Psoas muscle (tissue), 8 donors: ENCODE results near the gene FANCC. TPM values are rescaled to one million over a fixed set of nuclear protein-coding genes. Genes with fewer than 3 reads are reported as not detected.

Experiments
- ATAC-seq, 4 donors: fragments of 200-7000 bp; cut with Tn5 transposase; one replicate each; pipeline ENCODE4 v1.9.1; 2020; ENCODE audit warnings: moderate library complexity in 3 of 4, mild to moderate bottlenecking in 2 of 4
- DNase-seq, 2 donors: peaks; one replicate each; pipeline ENCODE4 v3.0.0-alpha.2; 2020
- H3K27ac ChIP-seq: fragments of 200-600 bp; one replicate; pipeline ENCODE4 v1.8.0; 2022
- H3K27me3 ChIP-seq, 3 donors: fragments of 200-600 bp in 1 of 3; one replicate each; pipeline versions ENCODE4 v1.6.1 to v1.8.0; 2013 to 2022; ENCODE audit warnings: low read length in 2 of 3, mild to moderate bottlenecking in 2 of 3, moderate library complexity in 1 of 3; ENCODE audit not compliant: insufficient read depth in 3 of 3
- H3K36me3 ChIP-seq, 2 donors: fragments of 200-600 bp in 1 of 2; one replicate each; pipeline versions ENCODE4 v1.6.1 to v1.8.0; 2013 to 2022; ENCODE audit warnings: low read depth in 1 of 2, mild to moderate bottlenecking in 1 of 2, moderate library complexity in 1 of 2; ENCODE audit not compliant: insufficient read depth in 1 of 2
- H3K4me1 ChIP-seq: fragments of 200-600 bp; one replicate; pipeline ENCODE4 v1.8.0; 2022
- H3K4me3 ChIP-seq: fragments of 200-600 bp; one replicate; pipeline ENCODE4 v1.8.0; 2022; ENCODE audit warnings: mild to moderate bottlenecking
- H3K9me3 ChIP-seq: fragments of 200-600 bp; one replicate; pipeline ENCODE4 v1.8.0; 2022
- CTCF ChIP-seq: fragments of 200-600 bp; IDR thresholded peaks from one replicate; pipeline ENCODE4 v1.8.0; 2022; ENCODE audit warnings: antibody characterized with exemption
- WGBS, 3 donors: extraction: QIAGEN DNeasy Blood & Tissue Kit; methylation state at CpG; one replicate each; pipeline versions ENCODE4 v1.1.6 to v1.1.7; 2013; 5-methylcytosine and 5-hydroxymethylcytosine counted together
- intact Hi-C, 2 donors: fragments of 100-400 bp; cut with DNase I; formaldehyde crosslinking; loops; one replicate each; pipeline versions ENCODE4 v1.11.0 to v1.14.2; 2022
- polyA plus RNA-seq, 3 donors: library from polyadenylated mRNA; stranded (reverse); fragments of 200-250 nt; gene quantifications; one replicate each; pipeline ENCODE4 v1.2.3, GENCODE V29; 2013
- total RNA-seq, 4 donors: library from RNA; stranded (reverse); fragmentation: NEBNext Ultra II Directional in 2 of 4; extraction: Animal tissue kit (Norgen Biotek cat#: 25700) in 2 of 4; gene quantifications; one replicate each; pipeline versions ENCODE4 v1.2.1 to v1.2.4, GENCODE V29; 2021 to 2023
- donor health status: healthy with polysubstance abuse.
- donor health status: DM: no; HTN: no; CAD: no; lungs with moderate emphysema.
- donor health status: Bipolar disorder and iron deficiency.
- donor health status: healthy.
- donor health status: DM: yes; HTN: yes; CAD: no.
- donor health status: DM: no; HTN: no; CAD: no.
- donor health status: DM: no; HTN: no; CAD: no.
- donor health status: DM: yes; HTN: yes; CAD: no.

Gene FANCC
- total and polyA plus RNA-seq, 7 donors: 2.1 to 5.2 (median 3.6) TPM

GRCh38 chr9:95118596-95118995, 198.9 kb downstream of the FANCC start:
- no peak for TF ChIP-seq CTCF
- DNase-seq (no peak), ATAC-seq (no peak)
- H3K36me3 ChIP-seq: no peaks in the 10 kb centered on the region
- no peaks in the 10 kb centered on the region for H3K27me3 ChIP-seq
- H3K4me3 ChIP-seq: no peak overlapping the region
- intact Hi-C loops: no loop called here
- no peaks in the 10 kb centered on the region for H3K9me3 ChIP-seq
- WGBS, 3 donors: 63 to 78% (median 75%) methylated on average over 4 of the region's 4 CpGs
- no peak overlapping the region for H3K27ac ChIP-seq
- no peaks in the 10 kb centered on the region for H3K4me1 ChIP-seq

- H3K9me3 ChIP-seq: no peaks in the 10 kb centered on the region
- intact Hi-C loops: no loop called here
- 17 to 43% (median 24%) methylated on average over 1 of the region's 1 CpG for WGBS, 3 donors
- no peak overlapping the region for H3K27ac ChIP-seq
- H3K4me1 ChIP-seq: no peaks in the 10 kb centered on the region
- DNase-seq (no peak), ATAC-seq (no peak)
- H3K4me3 ChIP-seq: no peak overlapping the region
- H3K27me3 ChIP-seq: no peaks in the 10 kb centered on the region
- peaks cover 2 to 14% of the 10 kb centered on the region in 2 donors for H3K36me3 ChIP-seq
- no peak for TF ChIP-seq CTCF
Measured at GRCh38 chr9:95116808-95117204, 200.7 kb downstream of the FANCC start.

DNA sequence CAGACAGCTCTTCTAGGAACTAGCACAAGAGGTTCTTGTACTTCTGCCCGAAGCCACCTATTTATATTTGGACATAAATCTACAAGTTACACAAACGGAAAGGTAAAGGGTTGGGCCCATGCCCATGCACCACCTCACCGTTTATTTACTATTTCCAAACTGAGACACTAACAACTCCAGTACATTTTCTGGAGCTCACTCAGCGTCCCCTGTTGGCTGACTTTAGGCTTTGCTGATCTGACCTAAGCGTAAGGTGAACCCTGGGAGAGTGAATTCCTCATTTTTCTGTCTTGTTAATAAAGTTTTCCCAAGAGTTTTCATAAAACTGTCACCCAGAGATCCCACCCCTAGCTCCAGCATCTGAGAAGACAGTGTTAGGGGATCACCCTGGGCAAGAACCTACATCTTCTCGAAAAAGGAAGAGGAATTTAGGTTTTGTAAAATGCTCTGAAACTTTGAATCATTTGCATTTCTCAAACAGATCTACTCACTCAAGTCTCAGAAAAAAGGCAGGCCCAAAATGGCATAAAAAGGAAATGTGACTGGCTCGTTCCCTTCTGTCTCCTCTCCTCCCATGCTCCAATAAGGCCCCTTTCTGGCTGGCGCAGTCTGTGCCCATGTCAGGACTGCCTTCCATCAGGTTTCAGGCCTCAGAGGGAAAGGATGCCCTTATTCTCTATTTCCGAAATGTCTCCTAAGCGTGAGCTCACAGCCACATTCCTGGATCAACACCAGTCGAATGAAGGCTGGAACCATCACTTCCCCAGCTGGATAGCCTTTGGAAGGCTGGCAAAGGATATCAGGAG, 201.3 kb downstream of the FANCC start:
- TF ChIP-seq CTCF: peak; percentile 29
- WGBS, 3 donors: 57 to 74% (median 60%) methylated on average over 11 of the region's 11 CpGs
- H3K27ac ChIP-seq: no peak overlapping the region
- intact Hi-C loops: no loop called here
- no peaks in the 10 kb centered on the region for H3K4me1 ChIP-seq
- peaks cover 3 to 20% of the 10 kb centered on the region in 2 donors for H3K36me3 ChIP-seq
- H3K4me3 ChIP-seq: no peak overlapping the region
- H3K27me3 ChIP-seq: no peaks in the 10 kb centered on the region
- DNase-seq (no peak), ATAC-seq (peak in 2 of 4 donors; percentile 61 to 71)
- H3K9me3 ChIP-seq: no peaks in the 10 kb centered on the region

DNA sequence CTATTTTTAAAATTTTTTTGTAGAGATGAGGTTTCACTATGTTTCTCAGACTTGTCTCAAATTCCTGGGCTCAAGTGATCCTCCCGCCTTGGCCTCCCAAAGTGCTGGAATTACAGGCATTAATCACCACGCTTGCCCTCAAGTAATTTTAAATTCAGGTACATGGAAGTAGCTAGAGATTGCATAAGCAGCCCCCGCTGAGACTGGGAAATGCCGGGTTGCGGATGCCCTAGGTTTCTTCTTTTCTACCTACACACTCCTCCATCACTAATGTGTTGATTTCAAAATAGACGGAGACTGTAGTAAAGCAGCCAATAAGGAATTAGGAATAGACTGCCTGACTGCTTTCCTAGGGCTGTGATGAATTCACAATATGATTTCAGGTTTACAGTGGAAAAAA, 202.4 kb downstream of the FANCC start:
- ATAC-seq: no peak
- no peaks in the 10 kb centered on the region for H3K27me3 ChIP-seq
- H3K4me3 ChIP-seq: no peak overlapping the region
- H3K9me3 ChIP-seq: no peaks in the 10 kb centered on the region
- peaks cover 10% of the 10 kb centered on the region for H3K4me1 ChIP-seq
- intact Hi-C loops: no loop called here
- H3K27ac ChIP-seq: no peak overlapping the region
- TF ChIP-seq CTCF: no peak
- no peak for DNase-seq
- WGBS, 3 donors: 87 to 95% (median 87%) methylated on average over 6 of the region's 6 CpGs
- H3K36me3 ChIP-seq: peaks cover 3 to 30% of the 10 kb centered on the region in 2 donors
